LNCaP clone FGC (cell line): ENCODE results near the gene SLC17A9.

ENCODE experiments used
- DNase-seq: peaks from one replicate; pipeline ENCODE4 v3.0.0-alpha.2; 2011; ENCODE audit warnings: low read depth
- H3K4me3 ChIP-seq: 2 replicates; pipeline ENCODE4 v1.5.1; 2011; ENCODE audit warnings: mild to moderate bottlenecking, low read depth, low read length, control low read depth
- TF ChIP-seq, protein P1 (sequence below): IDR thresholded peaks from 2 replicates; pipeline ENCODE4 v1.5.1; 2012; ENCODE audit warnings: mild to moderate bottlenecking; ENCODE audit not compliant: control insufficient read depth, insufficient read depth; ENCODE audit errors: extremely low read depth

Gene SLC17A9

DNA sequence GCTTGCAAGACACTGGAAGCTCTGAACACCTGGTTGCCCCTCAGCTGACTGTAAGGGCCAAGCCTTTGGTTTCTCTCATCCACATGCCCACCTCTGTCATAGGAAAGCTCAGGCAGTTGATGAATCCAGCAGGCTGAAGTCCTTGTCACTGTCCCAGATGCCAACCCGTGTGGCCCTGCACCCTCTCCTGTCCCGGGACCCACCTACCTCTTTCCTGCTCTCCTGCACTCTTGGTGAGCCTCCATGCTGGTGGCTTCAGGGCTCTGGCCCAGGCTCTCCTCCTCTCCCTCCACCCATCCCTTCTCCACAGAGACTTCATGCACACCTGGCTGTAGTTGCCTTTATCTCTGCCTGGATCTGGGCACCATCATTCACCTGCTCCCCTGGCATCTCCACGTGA lies 18.5 kb upstream of the SLC17A9 start:
- no peak overlapping the region for H3K4me3 ChIP-seq
- TF ChIP-seq, protein P1, sequence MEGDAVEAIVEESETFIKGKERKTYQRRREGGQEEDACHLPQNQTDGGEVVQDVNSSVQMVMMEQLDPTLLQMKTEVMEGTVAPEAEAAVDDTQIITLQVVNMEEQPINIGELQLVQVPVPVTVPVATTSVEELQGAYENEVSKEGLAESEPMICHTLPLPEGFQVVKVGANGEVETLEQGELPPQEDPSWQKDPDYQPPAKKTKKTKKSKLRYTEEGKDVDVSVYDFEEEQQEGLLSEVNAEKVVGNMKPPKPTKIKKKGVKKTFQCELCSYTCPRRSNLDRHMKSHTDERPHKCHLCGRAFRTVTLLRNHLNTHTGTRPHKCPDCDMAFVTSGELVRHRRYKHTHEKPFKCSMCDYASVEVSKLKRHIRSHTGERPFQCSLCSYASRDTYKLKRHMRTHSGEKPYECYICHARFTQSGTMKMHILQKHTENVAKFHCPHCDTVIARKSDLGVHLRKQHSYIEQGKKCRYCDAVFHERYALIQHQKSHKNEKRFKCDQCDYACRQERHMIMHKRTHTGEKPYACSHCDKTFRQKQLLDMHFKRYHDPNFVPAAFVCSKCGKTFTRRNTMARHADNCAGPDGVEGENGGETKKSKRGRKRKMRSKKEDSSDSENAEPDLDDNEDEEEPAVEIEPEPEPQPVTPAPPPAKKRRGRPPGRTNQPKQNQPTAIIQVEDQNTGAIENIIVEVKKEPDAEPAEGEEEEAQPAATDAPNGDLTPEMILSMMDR = no peak
- DNase-seq = no peak

- no peak for DNase-seq
- no peak overlapping the region for H3K4me3 ChIP-seq
- TF ChIP-seq, protein P1 = no peak
Observed at GRCh38 chr20:62935204-62935967, 17.1 kb upstream of the SLC17A9 start.

GRCh38 chr20:62935968-62936585 lies 16.4 kb upstream of the SLC17A9 start:
- TF ChIP-seq, protein P1 = no peak
- peak overlapping the region; percentile 88 for H3K4me3 ChIP-seq
- DNase-seq = no peak

DNA sequence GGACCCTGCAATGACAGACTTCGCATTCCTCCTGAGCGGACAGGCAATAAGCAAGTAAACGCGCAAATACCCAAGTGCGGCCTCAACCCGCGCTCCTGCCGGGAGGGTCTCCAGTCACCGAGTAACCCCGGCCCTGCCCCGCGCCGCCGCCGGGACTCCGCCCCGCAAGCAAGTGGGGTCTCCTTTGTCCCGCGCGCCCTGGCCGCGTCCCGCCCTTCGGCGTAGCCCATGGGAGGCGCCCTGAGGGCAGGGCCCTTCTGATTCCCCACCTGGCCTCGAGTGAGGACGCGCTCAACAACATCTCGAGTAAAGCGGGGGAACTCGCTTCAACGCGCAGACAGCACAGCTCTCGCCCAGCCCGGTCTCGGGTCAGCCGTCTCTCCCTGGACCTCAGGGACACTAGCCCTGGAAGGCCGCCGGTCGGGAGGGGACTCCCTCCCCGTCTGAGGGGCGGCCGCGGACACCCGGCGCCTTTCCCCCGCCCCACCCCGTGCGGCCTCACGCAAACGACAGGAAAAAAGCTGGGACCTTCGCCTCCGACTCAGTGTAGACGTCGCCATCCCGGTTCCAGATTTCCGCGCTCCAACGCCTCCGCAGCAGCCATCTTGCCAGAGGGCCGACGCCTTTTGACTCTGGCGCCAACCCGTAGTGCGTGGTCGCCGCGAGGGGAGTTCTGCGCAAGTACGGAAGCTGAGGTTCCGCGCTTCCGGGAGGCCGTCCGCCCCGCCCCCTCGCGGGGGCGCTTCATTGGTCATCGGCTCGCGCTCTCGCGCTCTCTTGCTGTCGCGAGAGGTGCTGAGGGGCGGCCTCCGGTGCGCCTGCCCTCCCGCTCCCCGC lies 15.0 kb upstream of the SLC17A9 start:
- TF ChIP-seq, protein P1 = no peak
- peak overlapping the region; percentile 88 for H3K4me3 ChIP-seq
- DNase-seq = peak; percentile 88

GRCh38 chr20:62938105-62938888 lies 14.2 kb upstream of the SLC17A9 start, which contains the start of gene GID8:
Gene GID8, plus strand, starts transcription at chr20:62938147. Its CDS starts 3,356 bp downstream, at chr20:62941503.
- TF ChIP-seq, protein P1 = 0 out of 2 replicates have a peak, but pooled peaks have one; percentile 3
- peak within 1 kb of the TSS; percentile 88 for H3K4me3 ChIP-seq
- DNase-seq = no peak

GRCh38 chr20:62940875-62941274 lies 11.6 kb upstream of the SLC17A9 start:
- TF ChIP-seq, protein P1 = no peak

More at GRCh38 chr20:62940875-62941274, 11.6 kb upstream of the SLC17A9 start:
- DNase-seq = no peak
- no peak overlapping the region for H3K4me3 ChIP-seq
